Fibroblast of villous mesenchyme (primary cell): Measurements from ENCODE around the gene RUFY4. TPM values are rescaled to one million over a fixed set of nuclear protein-coding genes. Genes with fewer than 3 reads are reported as not detected.

Source experiments
- DNase-seq: peaks from one replicate; pipeline ENCODE4 v3.0.0-alpha.2; 2010; ENCODE audit warnings: low read depth
- H3K4me3 ChIP-seq: 2 replicates; pipeline ENCODE4 v1.5.1; 2011; ENCODE audit warnings: low read depth, mild to moderate bottlenecking, low read length
- total RNA-seq: library from RNA; depleted of rRNA; stranded (reverse); fragments of >200 nt; gene quantifications from 2 replicates; pipeline ENCODE4 v1.2.3, GENCODE V29; 2012
- TF ChIP-seq, protein P1 (sequence below): IDR thresholded peaks from 2 replicates; pipeline ENCODE4 v1.5.1; 2012; ENCODE audit warnings: low read depth, mild to moderate bottlenecking, low read length; ENCODE audit not compliant: insufficient read depth

Gene RUFY4
- total RNA-seq, 1 donor, result not detected

DNA sequence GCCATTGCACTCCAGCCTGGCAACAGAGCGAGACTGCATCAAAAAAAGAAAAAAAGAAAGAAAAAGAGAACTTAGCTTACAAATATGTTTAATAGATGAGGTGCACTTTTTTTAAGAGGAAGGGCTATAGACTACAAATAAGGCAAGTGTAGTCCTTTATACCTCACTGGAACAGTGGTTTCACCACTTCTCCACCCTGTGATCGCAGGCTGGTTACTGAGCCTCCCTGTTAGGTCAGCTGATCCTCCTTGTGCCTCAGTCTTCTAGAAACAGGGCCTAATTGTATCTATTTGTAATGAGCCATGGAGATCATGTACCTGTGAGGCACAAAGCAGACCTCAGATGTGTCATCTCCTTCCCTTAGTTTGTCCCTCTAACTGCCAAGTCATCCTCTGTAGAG, 61.3 kb downstream of the RUFY4 start:
- DNase-seq, result no peak
- H3K4me3 ChIP-seq, result no peak overlapping the region
- TF ChIP-seq, protein P1, sequence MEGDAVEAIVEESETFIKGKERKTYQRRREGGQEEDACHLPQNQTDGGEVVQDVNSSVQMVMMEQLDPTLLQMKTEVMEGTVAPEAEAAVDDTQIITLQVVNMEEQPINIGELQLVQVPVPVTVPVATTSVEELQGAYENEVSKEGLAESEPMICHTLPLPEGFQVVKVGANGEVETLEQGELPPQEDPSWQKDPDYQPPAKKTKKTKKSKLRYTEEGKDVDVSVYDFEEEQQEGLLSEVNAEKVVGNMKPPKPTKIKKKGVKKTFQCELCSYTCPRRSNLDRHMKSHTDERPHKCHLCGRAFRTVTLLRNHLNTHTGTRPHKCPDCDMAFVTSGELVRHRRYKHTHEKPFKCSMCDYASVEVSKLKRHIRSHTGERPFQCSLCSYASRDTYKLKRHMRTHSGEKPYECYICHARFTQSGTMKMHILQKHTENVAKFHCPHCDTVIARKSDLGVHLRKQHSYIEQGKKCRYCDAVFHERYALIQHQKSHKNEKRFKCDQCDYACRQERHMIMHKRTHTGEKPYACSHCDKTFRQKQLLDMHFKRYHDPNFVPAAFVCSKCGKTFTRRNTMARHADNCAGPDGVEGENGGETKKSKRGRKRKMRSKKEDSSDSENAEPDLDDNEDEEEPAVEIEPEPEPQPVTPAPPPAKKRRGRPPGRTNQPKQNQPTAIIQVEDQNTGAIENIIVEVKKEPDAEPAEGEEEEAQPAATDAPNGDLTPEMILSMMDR, result no peak

GRCh38 chr2:218130822-218131221, 61.8 kb downstream of the RUFY4 start:
- no peak overlapping the region for H3K4me3 ChIP-seq
- no peak for DNase-seq
- TF ChIP-seq, protein P1, result no peak

DNA sequence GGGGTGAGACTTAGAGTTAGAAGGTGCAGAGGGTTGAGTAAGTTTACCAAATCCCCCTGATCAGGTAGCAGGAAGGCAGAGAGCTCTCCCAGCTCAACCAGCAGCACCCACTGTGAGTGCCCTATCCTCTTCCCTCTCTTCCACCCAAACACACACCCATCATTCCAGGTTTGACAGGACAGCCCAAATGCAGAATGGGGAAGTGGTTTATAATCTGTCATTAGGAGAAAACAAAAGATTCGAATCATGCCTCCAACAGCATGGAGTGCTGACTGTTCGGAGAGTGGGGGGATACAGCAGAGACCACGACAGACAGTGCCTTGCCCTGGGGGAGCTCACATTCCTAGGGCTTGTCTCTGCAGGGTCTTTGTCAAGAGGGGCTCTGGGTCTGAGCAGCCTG, 68.5 kb downstream of the RUFY4 start:
- TF ChIP-seq, protein P1, result no peak
- H3K4me3 ChIP-seq, result no peak overlapping the region
- no peak for DNase-seq

- TF ChIP-seq, protein P1, result no peak
- H3K4me3 ChIP-seq, result no peak overlapping the region
- no peak for DNase-seq
Observed at GRCh38 chr2:218138047-218138446, 69.0 kb downstream of the RUFY4 start.

Other genes starting within 250 kb of the RUFY4 start
- 127 and 147 TPM in 2 replicates for gene TNS1, start 66.3 kb upstream of the RUFY4 start, total RNA-seq
- not detected in 2 replicates for gene CXCR2, start 56.8 kb downstream of the RUFY4 start, total RNA-seq
- not detected in 2 replicates for gene CXCR1, start 97.7 kb downstream of the RUFY4 start, total RNA-seq
- gene ARPC2, start 147.9 kb downstream of the RUFY4 start, total RNA-seq, result 482 and 483 TPM in 2 replicates
- under 0.01 TPM in 1 of 2 replicates, not detected in the other for gene GPBAR1, start 191.8 kb downstream of the RUFY4 start, total RNA-seq
- gene AAMP, start 200.9 kb downstream of the RUFY4 start, total RNA-seq, result 104 and 110 TPM in 2 replicates
- gene PNKD, start 201.3 kb downstream of the RUFY4 start, total RNA-seq, result 26.1 and 26.8 TPM in 2 replicates
- 123 and 136 TPM in 2 replicates for gene TMBIM1, start 223.2 kb downstream of the RUFY4 start, total RNA-seq